ENCODE data around the gene EBF3. TPM values are rescaled to one million over a fixed set of nuclear protein-coding genes. Genes with fewer than 3 reads are reported as not detected.

The EBF3 gene
- total RNA-seq, 1 experiment from 2014 or later: not detected

DNA sequence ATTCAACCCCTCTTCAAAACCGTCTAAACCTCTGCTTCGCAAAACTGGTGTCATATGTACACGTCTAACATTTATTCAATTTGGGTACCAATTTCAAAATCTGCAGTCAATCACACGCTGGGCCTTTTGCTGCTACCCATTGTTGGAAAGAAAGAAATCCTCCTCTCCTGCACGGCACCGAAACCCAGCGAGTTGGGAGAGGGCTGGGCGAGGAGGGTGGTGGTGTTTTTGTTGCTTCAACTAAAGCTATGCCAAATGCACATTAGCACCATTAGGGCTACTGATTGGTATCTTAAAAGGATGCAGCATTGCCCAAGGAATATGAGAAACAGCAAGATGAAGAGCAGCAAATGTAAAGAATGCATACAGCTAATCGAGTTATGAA, 7.8 kb downstream of the EBF3 start:
- Histone ChIP-seq H3F3A (ENCODE audit: insufficient read depth, low read depth) (no peaks in the 10 kb centered on the region), H4K20me1 (ENCODE audit: insufficient read depth) (no peaks in the 10 kb centered on the region), H3K4me1 (replicated peaks; ENCODE audit: insufficient read depth) (no peaks in the 10 kb centered on the region), H3K4me3 (no peak overlapping the region), H3K9me2 (ENCODE audit: insufficient read depth) (no peaks in the 10 kb centered on the region), H3K79me2 (ENCODE audit: low read depth) (no peaks in the 10 kb centered on the region), H3K4me2 (no peak overlapping the region), H3K9me3 (ENCODE audit: insufficient read depth, low read depth) (no peaks in the 10 kb centered on the region), H3K27me3 (ENCODE audit: insufficient read depth, low read depth) (peaks cover 36% of the 10 kb centered on the region; the same call in 1 of the 2 replicates), H3K27ac (no peak overlapping the region), H3K36me3 (ENCODE audit: low read depth) (no peaks in the 10 kb centered on the region), H2AFZ (no peak overlapping the region)
- intact Hi-C loops (cut with micrococcal nuclease; ENCODE audit: unreplicated experiment): no loop called here
- TF ChIP-seq, protein P1, sequence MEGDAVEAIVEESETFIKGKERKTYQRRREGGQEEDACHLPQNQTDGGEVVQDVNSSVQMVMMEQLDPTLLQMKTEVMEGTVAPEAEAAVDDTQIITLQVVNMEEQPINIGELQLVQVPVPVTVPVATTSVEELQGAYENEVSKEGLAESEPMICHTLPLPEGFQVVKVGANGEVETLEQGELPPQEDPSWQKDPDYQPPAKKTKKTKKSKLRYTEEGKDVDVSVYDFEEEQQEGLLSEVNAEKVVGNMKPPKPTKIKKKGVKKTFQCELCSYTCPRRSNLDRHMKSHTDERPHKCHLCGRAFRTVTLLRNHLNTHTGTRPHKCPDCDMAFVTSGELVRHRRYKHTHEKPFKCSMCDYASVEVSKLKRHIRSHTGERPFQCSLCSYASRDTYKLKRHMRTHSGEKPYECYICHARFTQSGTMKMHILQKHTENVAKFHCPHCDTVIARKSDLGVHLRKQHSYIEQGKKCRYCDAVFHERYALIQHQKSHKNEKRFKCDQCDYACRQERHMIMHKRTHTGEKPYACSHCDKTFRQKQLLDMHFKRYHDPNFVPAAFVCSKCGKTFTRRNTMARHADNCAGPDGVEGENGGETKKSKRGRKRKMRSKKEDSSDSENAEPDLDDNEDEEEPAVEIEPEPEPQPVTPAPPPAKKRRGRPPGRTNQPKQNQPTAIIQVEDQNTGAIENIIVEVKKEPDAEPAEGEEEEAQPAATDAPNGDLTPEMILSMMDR (conservative IDR thresholded peaks at IDR 0.05): no peak
- TF ChIP-seq EZH2 (IDR thresholded peaks at IDR 0.05; ENCODE audit: low read depth): no peak
- CTCF ChIA-PET: no interaction called here
- no peak for DNase-seq
- POLR2A ChIA-PET (ENCODE audit: unreplicated experiment): no interaction called here
- BruUV-seq (replicated peaks): no TSS peak

DNA sequence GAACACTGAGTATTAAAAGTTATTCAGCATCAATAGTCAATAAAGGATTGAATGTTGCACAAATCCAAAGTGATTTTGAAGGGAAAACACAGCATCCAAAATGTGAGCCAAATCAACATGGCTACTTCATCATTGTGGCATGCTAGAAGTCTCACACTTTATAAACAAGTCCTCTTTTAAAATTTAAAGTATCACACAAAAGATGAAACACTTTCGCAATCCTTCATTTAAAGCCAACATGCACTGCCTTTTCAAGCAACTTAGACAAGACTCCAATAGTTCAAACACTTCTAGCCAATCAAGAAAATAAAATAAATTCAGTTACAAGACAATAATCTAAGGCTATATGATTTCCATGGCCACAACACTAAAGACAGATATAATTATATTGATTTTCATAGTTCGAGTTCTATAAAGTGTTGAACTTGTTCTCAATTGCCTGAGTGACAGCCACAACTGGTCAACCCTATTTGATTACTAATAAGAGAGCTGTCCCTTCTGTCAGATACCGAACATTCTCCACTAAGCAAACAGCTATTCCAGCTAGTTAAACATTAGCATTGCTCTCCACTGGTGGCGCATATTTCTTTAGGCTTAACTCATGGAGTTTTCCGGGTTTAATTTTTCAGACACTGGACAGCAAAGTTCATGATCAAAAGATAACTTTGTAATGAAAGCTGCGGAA, 8.3 kb downstream of the EBF3 start:
- Histone ChIP-seq H3K4me3 (no peak overlapping the region), H3K27ac (no peak overlapping the region), H3K9me2 (ENCODE audit: insufficient read depth) (no peaks in the 10 kb centered on the region), H3K4me1 (replicated peaks; ENCODE audit: insufficient read depth) (no peaks in the 10 kb centered on the region), H4K20me1 (ENCODE audit: insufficient read depth) (no peaks in the 10 kb centered on the region), H3K79me2 (ENCODE audit: low read depth) (no peaks in the 10 kb centered on the region), H3F3A (ENCODE audit: insufficient read depth, low read depth) (no peaks in the 10 kb centered on the region), H3K27me3 (ENCODE audit: insufficient read depth, low read depth) (peaks cover 36% of the 10 kb centered on the region; the same call in 1 of the 2 replicates), H3K4me2 (no peak overlapping the region), H3K36me3 (ENCODE audit: low read depth) (no peaks in the 10 kb centered on the region), H2AFZ (no peak overlapping the region), H3K9me3 (ENCODE audit: insufficient read depth, low read depth) (no peaks in the 10 kb centered on the region)
- no peak for DNase-seq
- intact Hi-C loops (cut with micrococcal nuclease; ENCODE audit: unreplicated experiment): no loop called here
- no TSS peak for BruUV-seq (replicated peaks)
- TF ChIP-seq, protein P1 (conservative IDR thresholded peaks at IDR 0.05): no peak
- TF ChIP-seq EZH2 (IDR thresholded peaks at IDR 0.05; ENCODE audit: low read depth): no peak
- ChIA-PET CTCF (no interaction called here), POLR2A (ENCODE audit: unreplicated experiment) (no interaction called here)

DNA sequence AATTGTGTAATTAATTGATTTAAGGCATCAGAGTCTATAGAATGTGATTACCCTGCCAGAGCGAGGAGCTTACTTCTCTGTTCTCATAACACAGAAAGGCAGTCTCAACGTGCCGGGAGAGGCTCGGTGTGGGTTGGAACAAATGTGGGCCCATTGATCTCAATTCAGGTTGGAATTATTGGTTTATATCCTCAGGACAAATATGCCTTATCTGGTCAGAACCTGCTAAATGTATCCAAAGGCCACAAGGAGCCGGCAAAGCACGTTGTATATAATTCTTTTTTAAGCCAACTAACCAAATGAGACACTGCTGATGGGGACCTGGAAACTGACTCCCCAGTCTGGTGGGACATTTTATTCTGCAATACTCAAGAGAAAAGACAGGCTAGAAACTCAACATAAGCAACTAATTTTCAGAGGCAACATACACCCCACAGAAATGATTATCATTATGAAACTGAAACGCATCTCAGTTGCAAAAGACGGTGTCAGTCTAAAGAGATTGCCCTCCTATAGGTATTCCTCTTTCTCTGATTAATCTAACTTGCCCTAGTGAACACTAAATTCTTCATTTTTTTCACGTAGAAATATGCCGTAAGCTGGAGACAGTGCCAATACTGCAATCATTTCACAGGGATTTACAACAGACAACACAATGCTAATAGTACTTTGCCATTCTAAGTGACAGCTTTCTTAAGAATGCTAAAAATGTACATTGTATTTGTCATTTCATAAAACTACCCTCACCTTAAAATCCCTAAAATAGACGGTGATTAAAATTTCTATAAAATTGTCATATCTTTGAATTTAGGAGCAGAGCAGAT, 9.4 kb downstream of the EBF3 start:
- Histone ChIP-seq H3K27ac (no peak overlapping the region), H3K36me3 (ENCODE audit: low read depth) (no peaks in the 10 kb centered on the region), H3K4me2 (no peak overlapping the region), H3K4me1 (replicated peaks; ENCODE audit: insufficient read depth) (no peaks in the 10 kb centered on the region), H3F3A (ENCODE audit: insufficient read depth, low read depth) (no peaks in the 10 kb centered on the region), H2AFZ (no peak overlapping the region), H3K79me2 (ENCODE audit: low read depth) (no peaks in the 10 kb centered on the region), H4K20me1 (ENCODE audit: insufficient read depth) (no peaks in the 10 kb centered on the region), H3K27me3 (ENCODE audit: insufficient read depth, low read depth) (peaks cover 36% of the 10 kb centered on the region; the same call in 1 of the 2 replicates), H3K9me2 (ENCODE audit: insufficient read depth) (no peaks in the 10 kb centered on the region), H3K4me3 (no peak overlapping the region), H3K9me3 (ENCODE audit: insufficient read depth, low read depth) (no peaks in the 10 kb centered on the region)
- ChIA-PET POLR2A (ENCODE audit: unreplicated experiment) (no interaction called here), CTCF (no interaction called here)
- TF ChIP-seq, protein P1 (conservative IDR thresholded peaks at IDR 0.05): no peak
- TF ChIP-seq EZH2 (IDR thresholded peaks at IDR 0.05; ENCODE audit: low read depth): no peak
- intact Hi-C loops (cut with micrococcal nuclease; ENCODE audit: unreplicated experiment): no loop called here
- BruUV-seq (replicated peaks): no TSS peak
- DNase-seq: no peak

Data from PC-9 (cell line).